ENCODE data around the gene TM4SF5. TPM values are rescaled to one million over a fixed set of nuclear protein-coding genes. Genes with fewer than 3 reads are reported as not detected.

The TM4SF5 gene
- total RNA-seq, 4 donors from 2014 or later = not detected

DNA sequence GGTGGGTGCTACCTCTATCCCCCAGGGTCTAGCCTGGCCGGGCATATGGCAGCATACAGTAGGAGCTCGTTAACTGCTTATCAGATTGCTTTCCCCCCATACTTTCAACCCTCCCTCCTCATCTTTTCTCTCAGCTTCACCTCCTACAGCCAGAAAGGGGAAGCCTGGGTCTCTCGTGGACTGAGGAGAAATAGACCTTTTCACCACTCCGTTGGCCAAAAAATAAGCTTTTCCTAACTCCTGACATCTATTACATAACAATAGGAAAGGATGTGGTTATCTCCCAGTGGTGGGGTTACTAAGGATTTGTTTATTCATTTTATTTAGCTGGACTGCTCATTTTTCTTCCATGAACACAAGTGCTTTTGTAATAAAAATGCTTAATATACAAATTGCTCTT lies 23.0 kb upstream of the TM4SF5 start:
- TF ChIP-seq CTCF (IDR thresholded peaks at IDR 0.05; ENCODE audit: low read depth) = no peak

DNA sequence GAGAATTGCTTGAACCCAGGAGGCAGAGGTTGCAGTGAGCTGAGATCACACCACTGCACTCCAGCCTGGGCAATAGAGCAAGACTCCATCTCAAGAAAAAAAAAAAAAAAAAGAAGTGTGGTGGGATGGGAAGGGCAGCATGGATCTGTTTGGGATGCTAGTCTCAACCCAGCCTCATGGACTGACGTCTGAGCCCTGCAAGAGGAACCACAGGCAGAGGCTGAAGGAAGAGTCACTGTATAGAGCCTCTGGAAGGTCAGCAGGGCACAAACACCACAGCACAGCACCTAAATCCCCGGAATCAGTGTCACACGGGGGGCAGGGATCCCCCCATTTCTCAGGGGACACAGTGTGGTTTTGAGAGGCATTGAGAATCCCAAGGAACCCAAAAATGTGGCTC lies 21.1 kb upstream of the TM4SF5 start:
- no peak for TF ChIP-seq CTCF (IDR thresholded peaks at IDR 0.05; ENCODE audit: low read depth)

GRCh38 chr17:4751932-4752331 lies 19.8 kb upstream of the TM4SF5 start:
- no peak for TF ChIP-seq CTCF (IDR thresholded peaks at IDR 0.05; ENCODE audit: low read depth)

GRCh38 chr17:4753392-4753791 lies 18.3 kb upstream of the TM4SF5 start:
- TF ChIP-seq CTCF (IDR thresholded peaks at IDR 0.05; ENCODE audit: low read depth) = no peak

GRCh38 chr17:4759776-4760236 lies 11.9 kb upstream of the TM4SF5 start:
- TF ChIP-seq CTCF (IDR thresholded peaks at IDR 0.05; ENCODE audit: low read depth) = no peak

DNA sequence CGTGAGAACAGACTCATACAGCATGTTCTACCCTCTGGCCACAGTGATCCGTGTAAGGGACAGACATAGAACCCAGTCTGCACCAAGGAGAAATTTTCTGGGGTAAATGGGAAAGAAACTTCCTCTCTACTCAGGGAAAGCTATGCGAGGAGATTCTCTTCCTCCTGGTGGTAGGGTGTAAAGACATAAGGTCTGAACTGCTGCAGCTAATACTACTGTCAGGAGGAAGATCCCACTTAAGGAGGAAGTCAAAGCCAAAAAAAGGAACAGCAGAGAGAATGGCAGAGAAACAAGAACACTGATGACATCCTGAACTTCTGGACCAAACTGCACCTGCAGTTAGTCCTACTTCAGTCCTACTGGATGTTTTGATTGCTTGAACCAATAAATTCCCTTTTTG lies 7.1 kb upstream of the TM4SF5 start:
- no peak for TF ChIP-seq CTCF (IDR thresholded peaks at IDR 0.05; ENCODE audit: low read depth)

DNA sequence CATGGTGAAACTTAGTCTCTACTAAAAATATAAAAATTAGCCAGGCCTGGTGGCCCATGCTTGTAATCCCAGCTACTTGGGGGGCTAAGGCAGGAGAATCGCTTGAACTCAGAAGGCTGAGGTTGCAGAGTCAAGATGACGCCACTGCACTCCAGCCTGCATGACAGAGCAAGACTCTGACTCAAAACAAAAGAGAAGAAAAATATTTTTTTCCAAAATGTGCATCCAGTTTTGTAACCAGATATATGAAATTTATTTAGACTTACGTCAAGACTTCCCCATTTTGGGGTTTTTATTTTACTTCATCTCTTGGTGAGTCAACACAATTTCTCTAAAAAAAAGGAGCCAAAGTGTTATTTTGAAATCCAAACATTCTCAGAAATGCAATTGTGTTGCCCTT lies 5.5 kb upstream of the TM4SF5 start:
- no peak for TF ChIP-seq CTCF (IDR thresholded peaks at IDR 0.05; ENCODE audit: low read depth)

Data from subcutaneous adipose tissue (tissue), 4 donors.